Measurements from ENCODE around the gene MS4A10.

- TF ChIP-seq EP300 (IDR thresholded peaks at IDR 0.05): no peak
- TF ChIP-seq CTCF (IDR thresholded peaks at IDR 0.05): no peak
Measured at GRCh38 chr11:60813324-60813723, 28.2 kb downstream of the MS4A10 start.
